Subcutaneous abdominal adipose tissue (tissue), 5 donors: Measurements from ENCODE around the gene ABCA9.
"Not testable (repeated sequence)": the region's sequence is repeated elsewhere in the genome, so short reads cannot be mapped to it uniquely, and the experiment has no call there.

Source experiments
- H3K27ac ChIP-seq: one replicate; pipeline ENCODE4 v1.7.0; 2013; ENCODE audit warnings: low read depth, mild to moderate bottlenecking, inconsistent platforms, low read length, moderate library complexity
- H3K27me3 ChIP-seq, 5 donors: one replicate each; pipeline ENCODE4 v1.7.0; 2013; ENCODE audit warnings: low read length in 5 of 5, inconsistent platforms in 1 of 5; ENCODE audit not compliant: control insufficient read depth in 5 of 5, insufficient read depth in 4 of 5
- H3K36me3 ChIP-seq, 5 donors: one replicate each; pipeline ENCODE4 v1.7.0; 2013; ENCODE audit warnings: low read length in 5 of 5; ENCODE audit not compliant: control insufficient read depth in 5 of 5, insufficient read depth in 5 of 5
- H3K4me1 ChIP-seq, 5 donors: one replicate each; pipeline ENCODE4 v1.7.0; 2013; ENCODE audit warnings: low read length in 5 of 5, mild to moderate bottlenecking in 3 of 5, moderate library complexity in 1 of 5; ENCODE audit not compliant: control insufficient read depth in 5 of 5, insufficient read depth in 5 of 5
- H3K4me3 ChIP-seq, 5 donors: one replicate each; pipeline ENCODE4 v1.7.0; 2013; ENCODE audit warnings: low read length in 5 of 5, low read depth in 1 of 5
- H3K9ac ChIP-seq, 5 donors: one replicate each; pipeline ENCODE4 v1.7.0; 2013; ENCODE audit warnings: low read length in 5 of 5, mild to moderate bottlenecking in 4 of 5, moderate library complexity in 3 of 5
- H3K9me3 ChIP-seq, 5 donors: one replicate each; pipeline ENCODE4 v1.7.0; 2013; ENCODE audit warnings: low read length in 5 of 5; ENCODE audit not compliant: control insufficient read depth in 5 of 5
- donor health status: healthy.
- donor health status: healthy.
- donor health status: healthy.
- donor health status: healthy.
- donor health status: healthy.

ABCA9 gene

DNA sequence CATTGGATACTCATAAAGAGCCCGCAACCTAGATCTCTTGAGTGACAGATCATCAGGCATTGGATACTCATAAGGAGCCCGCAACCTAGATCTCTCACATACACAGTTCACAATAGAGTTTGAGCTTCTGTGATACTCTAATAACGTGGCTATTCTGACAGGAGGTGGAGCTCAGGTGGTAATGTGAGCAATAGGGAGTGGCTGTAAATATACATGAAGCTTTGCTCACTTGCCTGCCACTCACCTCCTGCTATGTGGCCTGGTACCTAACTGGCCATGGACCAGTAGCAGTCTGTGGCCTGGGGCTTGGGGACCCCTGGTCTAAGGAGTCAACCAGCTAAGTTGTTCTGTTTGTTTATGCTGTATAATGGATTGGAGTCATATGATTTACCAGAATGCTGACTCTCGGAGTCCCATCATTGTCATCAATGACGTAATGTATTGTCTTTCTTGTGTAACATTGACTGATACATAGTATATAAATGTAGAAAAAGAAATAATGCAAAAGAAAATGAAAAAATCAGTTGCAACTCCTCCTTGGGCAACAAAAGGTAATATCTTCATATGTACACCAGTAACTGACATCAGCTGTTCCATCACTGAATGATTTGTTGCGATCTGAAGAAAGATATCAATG, 17.5 kb downstream of the ABCA9 start:
- Histone ChIP-seq H3K4me3 (no peak overlapping the region), H3K27me3 (no peaks in the 10 kb centered on the region), H3K9me3 (peaks cover 0 to 3% (median 0%) of the 10 kb centered on the region in 5 donors), H3K27ac (no peak overlapping the region), H3K4me1 (peaks cover 0 to 14% (median 13%) of the 10 kb centered on the region in 5 donors), H3K36me3 (peaks cover 11 to 28% (median 18%) of the 10 kb centered on the region in 5 donors), H3K9ac (no peak overlapping the region)

DNA sequence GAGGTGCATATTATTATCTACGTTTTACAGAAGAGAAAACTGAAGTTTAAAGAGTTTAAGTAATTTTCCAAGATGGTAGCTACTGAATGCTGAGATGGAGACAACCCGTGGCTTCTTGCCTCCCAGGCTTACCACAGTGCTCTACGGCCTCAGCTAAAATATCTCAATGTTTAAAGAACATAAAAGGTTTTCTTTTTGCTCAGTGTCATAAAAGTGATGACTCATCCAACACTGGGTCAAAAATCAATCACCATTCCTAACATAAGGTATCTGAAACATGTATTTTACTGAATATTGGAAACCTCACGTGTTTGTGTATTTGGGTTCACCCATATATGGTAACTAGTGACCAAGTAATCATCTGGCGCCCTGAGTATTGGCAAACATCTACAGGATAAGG, 18.4 kb downstream of the ABCA9 start:
- Histone ChIP-seq H3K27me3 (no peaks in the 10 kb centered on the region), H3K4me1 (peaks cover 0 to 5% (median 5%) of the 10 kb centered on the region in 5 donors), H3K4me3 (no peak overlapping the region), H3K36me3 (peaks cover 11 to 28% (median 18%) of the 10 kb centered on the region in 5 donors), H3K9me3 (no peaks in the 10 kb centered on the region), H3K27ac (no peak overlapping the region), H3K9ac (no peak overlapping the region)

DNA sequence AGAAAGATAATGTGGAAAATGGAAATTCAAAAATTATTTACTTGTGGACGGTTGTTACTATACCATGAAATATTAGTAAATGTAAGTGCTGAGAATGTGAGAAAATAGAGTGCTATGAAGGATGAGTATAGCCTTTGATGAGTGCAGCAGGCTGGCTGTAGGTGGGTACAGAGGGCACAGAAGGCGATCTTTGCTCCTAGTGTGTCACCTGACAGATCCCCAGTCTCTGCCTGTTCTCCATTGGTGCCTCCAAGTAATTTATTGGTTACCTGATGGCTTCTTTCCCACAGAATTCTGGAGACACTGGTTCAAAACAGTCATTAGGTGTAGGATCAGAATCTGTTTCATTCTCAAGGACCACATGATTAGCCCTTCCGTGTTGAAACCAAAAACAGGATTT, 28.9 kb downstream of the ABCA9 start:
- no peaks in the 10 kb centered on the region for H3K27me3 ChIP-seq
- H3K27ac ChIP-seq = no peak overlapping the region
- no peak overlapping the region for H3K9ac ChIP-seq
- H3K9me3 ChIP-seq = no peaks in the 10 kb centered on the region
- no peak overlapping the region for H3K4me3 ChIP-seq
- peaks cover 19 to 46% (median 45%) of the 10 kb centered on the region in 5 donors for H3K36me3 ChIP-seq
- no peaks in the 10 kb centered on the region for H3K4me1 ChIP-seq

- no peak overlapping the region for H3K27ac ChIP-seq
- no peaks in the 10 kb centered on the region for H3K27me3 ChIP-seq
- no peak overlapping the region for H3K9ac ChIP-seq
- peaks cover 22 to 57% (median 53%) of the 10 kb centered on the region in 5 donors for H3K36me3 ChIP-seq
- H3K4me3 ChIP-seq = no peak overlapping the region
- no peaks in the 10 kb centered on the region for H3K4me1 ChIP-seq
- no peaks in the 10 kb centered on the region for H3K9me3 ChIP-seq
Measured at GRCh38 chr17:69030169-69030568, 30.6 kb downstream of the ABCA9 start.

- no peak overlapping the region for H3K27ac ChIP-seq
- no peaks in the 10 kb centered on the region for H3K27me3 ChIP-seq
- H3K9ac ChIP-seq = no peak overlapping the region
- H3K36me3 ChIP-seq = peaks cover 10 to 53% (median 45%) of the 10 kb centered on the region in 5 donors
- H3K9me3 ChIP-seq = no peaks in the 10 kb centered on the region
- H3K4me3 ChIP-seq = no peak overlapping the region
- H3K4me1 ChIP-seq = no peaks in the 10 kb centered on the region
Measured at GRCh38 chr17:69018687-69019086, 42.0 kb downstream of the ABCA9 start.

- Histone ChIP-seq H3K27me3 (no peaks in the 10 kb centered on the region), H3K4me3 (no peak overlapping the region), H3K9ac (no peak overlapping the region), H3K9me3 (no peaks in the 10 kb centered on the region), H3K36me3 (peaks cover 14 to 54% (median 43%) of the 10 kb centered on the region in 5 donors), H3K27ac (no peak overlapping the region), H3K4me1 (no peaks in the 10 kb centered on the region)
Measured at GRCh38 chr17:69018022-69018615, 42.6 kb downstream of the ABCA9 start.

GRCh38 chr17:69015631-69016030, 45.1 kb downstream of the ABCA9 start:
- no peaks in the 10 kb centered on the region for H3K9me3 ChIP-seq
- H3K4me3 ChIP-seq = no peak overlapping the region
- no peaks in the 10 kb centered on the region for H3K4me1 ChIP-seq
- peaks cover 22 to 69% (median 55%) of the 10 kb centered on the region in 5 donors for H3K36me3 ChIP-seq
- H3K9ac ChIP-seq = no peak overlapping the region
- H3K27ac ChIP-seq = no peak overlapping the region
- no peaks in the 10 kb centered on the region for H3K27me3 ChIP-seq

GRCh38 chr17:69012895-69013805, 47.6 kb downstream of the ABCA9 start:
- H3K9me3 ChIP-seq = no peaks in the 10 kb centered on the region
- peaks cover 27 to 65% (median 61%) of the 10 kb centered on the region in 5 donors for H3K36me3 ChIP-seq
- no peak overlapping the region for H3K4me3 ChIP-seq
- no peaks in the 10 kb centered on the region for H3K27me3 ChIP-seq
- no peak overlapping the region for H3K27ac ChIP-seq
- H3K9ac ChIP-seq = no peak overlapping the region
- H3K4me1 ChIP-seq = no peaks in the 10 kb centered on the region

GRCh38 chr17:69009930-69010329, 50.8 kb downstream of the ABCA9 start:
- H3K36me3 ChIP-seq = peaks cover 31 to 59% (median 51%) of the 10 kb centered on the region in 5 donors
- H3K27me3 ChIP-seq = no peaks in the 10 kb centered on the region
- no peak overlapping the region for H3K9ac ChIP-seq

GRCh38 chr17:69004759-69005158, 56.0 kb downstream of the ABCA9 start:
- H3K27ac ChIP-seq, H3K27me3 ChIP-seq: not testable (repeated sequence)

More at GRCh38 chr17:69009930-69010329, 50.8 kb downstream of the ABCA9 start:
- H3K27ac ChIP-seq = no peak overlapping the region
- no peaks in the 10 kb centered on the region for H3K9me3 ChIP-seq
- no peaks in the 10 kb centered on the region for H3K4me1 ChIP-seq
- no peak overlapping the region for H3K4me3 ChIP-seq

More at GRCh38 chr17:69004759-69005158, 56.0 kb downstream of the ABCA9 start:
- H3K9ac ChIP-seq, H3K9me3 ChIP-seq, H3K4me3 ChIP-seq, H3K4me1 ChIP-seq: not testable (repeated sequence)
- peaks cover 11 to 28% (median 26%) of the 10 kb centered on the region in 5 donors for H3K36me3 ChIP-seq
